KOPT-K1 (cell line): ENCODE results near the gene CDHR5.
"Not testable (repeated sequence)": the region's sequence is repeated elsewhere in the genome, so short reads cannot be mapped to it uniquely, and the experiment has no call there.

Source experiments
- H3K27ac ChIP-seq: fragments of 200-600 bp; sonication (generic); 2 replicates; pipeline ENCODE4 v1.5.1; 2016; ENCODE audit warnings: antibody characterized with exemption, mild to moderate bottlenecking, low read depth, low read length; ENCODE audit not compliant: poor library complexity, severe bottlenecking
- H3K36me3 ChIP-seq: fragments of 200-600 bp; sonication (generic); 2 replicates; pipeline ENCODE4 v1.5.1; 2017; ENCODE audit warnings: antibody characterized with exemption, mild to moderate bottlenecking, low read length, moderate library complexity; ENCODE audit not compliant: insufficient read depth
- H3K9me3 ChIP-seq: fragments of 200-600 bp; sonication (generic); 2 replicates; pipeline ENCODE4 v1.5.1; 2017; ENCODE audit warnings: antibody characterized with exemption, low read length, mild to moderate bottlenecking; ENCODE audit not compliant: insufficient read depth, poor library complexity, severe bottlenecking

Gene CDHR5

GRCh38 chr11:576811-577610, 47.7 kb downstream of the CDHR5 start:
- H3K9me3 ChIP-seq, result no peaks in the 10 kb centered on the region
- peak overlapping the region; percentile 97 for H3K27ac ChIP-seq
- peaks cover 26% of the 10 kb centered on the region for H3K36me3 ChIP-seq

- Histone ChIP-seq H3K27ac (peak within 1 kb of the TSS; percentile 97), H3K9me3 (no peaks in the 10 kb centered on the region)
These were observed 48.6 kb downstream of the CDHR5 start, which contains the start of gene PHRF1 for GRCh38 chr11:575996-576768. Gene PHRF1, plus strand, starts transcription at chr11:576470. Its CDS starts 5,043 bp downstream, at chr11:581513.

GRCh38 chr11:575313-575995, 49.3 kb downstream of the CDHR5 start:
- Histone ChIP-seq H3K27ac (peak overlapping the region; percentile 35), H3K36me3 (peaks cover 15% of the 10 kb centered on the region; the same call in 1 of the 2 replicates), H3K9me3 (no peaks in the 10 kb centered on the region)

More at GRCh38 chr11:575996-576768, 48.6 kb downstream of the CDHR5 start, which contains the start of gene PHRF1:
- peaks cover 17% of the 10 kb centered on the region; the same call in 1 of the 2 replicates for H3K36me3 ChIP-seq

- H3K36me3 ChIP-seq, result peaks cover 10% of the 10 kb centered on the region; the same call in 1 of the 2 replicates
- no peaks in the 10 kb centered on the region for H3K9me3 ChIP-seq
- no peak overlapping the region for H3K27ac ChIP-seq
These were observed 50.0 kb downstream of the CDHR5 start for GRCh38 chr11:574632-575312.

- H3K27ac ChIP-seq, H3K36me3 ChIP-seq, H3K9me3 ChIP-seq: not testable (repeated sequence)
These were observed 50.7 kb downstream of the CDHR5 start for GRCh38 chr11:574031-574570.

GRCh38 chr11:573146-573759, 51.5 kb downstream of the CDHR5 start:
- no peaks in the 10 kb centered on the region for H3K9me3 ChIP-seq
- no peaks in the 10 kb centered on the region for H3K36me3 ChIP-seq
- H3K27ac ChIP-seq, result no peak overlapping the region

GRCh38 chr11:571802-572185, 53.0 kb downstream of the CDHR5 start:
- Histone ChIP-seq H3K27ac (no peak overlapping the region), H3K36me3 (no peaks in the 10 kb centered on the region), H3K9me3 (no peaks in the 10 kb centered on the region)

GRCh38 chr11:569158-569885, 55.4 kb downstream of the CDHR5 start:
- Histone ChIP-seq H3K36me3 (peaks cover 5% of the 10 kb centered on the region; the same call in 1 of the 2 replicates), H3K9me3 (no peaks in the 10 kb centered on the region), H3K27ac (peak overlapping the region; percentile 79)

GRCh38 chr11:568306-569157, 56.2 kb downstream of the CDHR5 start:
- Histone ChIP-seq H3K36me3 (peaks cover 5% of the 10 kb centered on the region; the same call in 1 of the 2 replicates), H3K9me3 (no peaks in the 10 kb centered on the region), H3K27ac (peak overlapping the region; percentile 79)

- Histone ChIP-seq H3K27ac (peak overlapping the region; percentile 79), H3K9me3 (no peaks in the 10 kb centered on the region)
These were observed 57.0 kb downstream of the CDHR5 start for GRCh38 chr11:567629-568292.

GRCh38 chr11:567011-567628, 57.6 kb downstream of the CDHR5 start:
- Histone ChIP-seq H3K27ac (peak overlapping the region; percentile 79), H3K9me3 (no peaks in the 10 kb centered on the region), H3K36me3 (peaks cover 5% of the 10 kb centered on the region; the same call in 1 of the 2 replicates)

More at GRCh38 chr11:567629-568292, 57.0 kb downstream of the CDHR5 start:
- H3K36me3 ChIP-seq, result peaks cover 5% of the 10 kb centered on the region; the same call in 1 of the 2 replicates
